IMR-90 (cell line): ENCODE measurements around the gene MRTFA. TPM values are rescaled to one million over a fixed set of nuclear protein-coding genes. Genes with fewer than 3 reads are reported as not detected.

Source experiments
- ATAC-seq: fragments of 200-7000 bp; cut with Tn5 transposase; 2 replicates; pipeline ENCODE4 v1.9.1; 2020; ENCODE audit warnings: low read depth, mild to moderate bottlenecking, moderate library complexity
- BruUV-seq: library from RNA; stranded (reverse); fragments of 400-500 nt; replicated peaks from 2 replicates; lab custom pipeline; 2021; lab: Mats Ljungman, UMichigan
- CTCF ChIA-PET: fragments of 300-600 bp; formaldehyde crosslinking; extraction: SDS; loops from one replicate; lab custom pipeline; 2021; ENCODE audit warnings: antibody characterized with exemption; lab: Yijun Ruan, JAX
- POLR2A ChIA-PET: fragments of 300-600 bp; sonication (Branson Sonifier 250); formaldehyde crosslinking; loops from one replicate; lab custom pipeline; 2022; ENCODE audit warnings: antibody characterized with exemption; ENCODE audit not compliant: unreplicated experiment; lab: Charles Lee
- DNase-seq: peaks from one replicate; pipeline ENCODE4 v3.0.0; 2013
- H2AFZ ChIP-seq: replicated peaks from 2 replicates; pipeline ENCODE3; 2013; ENCODE audit warnings: low read length, mild to moderate bottlenecking; ENCODE audit not compliant: poor library complexity
- H2AK5ac ChIP-seq: 2 replicates; pipeline ENCODE4 v1.6.1; 2013; ENCODE audit warnings: low read depth, low read length, inconsistent platforms
- H2AK9ac ChIP-seq: replicated peaks from 2 replicates; pipeline ENCODE3; 2013; ENCODE audit warnings: mild to moderate bottlenecking, low read depth, low read length, moderate library complexity; ENCODE audit not compliant: poor library complexity
- H2BK120ac ChIP-seq: 2 replicates; pipeline ENCODE4 v1.6.1; 2013; ENCODE audit warnings: low read depth, low read length, inconsistent platforms
- H2BK15ac ChIP-seq: 3 replicates; pipeline ENCODE4 v1.6.1; 2013; ENCODE audit warnings: low read depth, low read length, inconsistent platforms
- H2BK20ac ChIP-seq: 2 replicates; pipeline ENCODE4 v1.6.1; 2013; ENCODE audit warnings: low read depth, mild to moderate bottlenecking, inconsistent platforms, low read length, moderate library complexity
- H2BK5ac ChIP-seq: 2 replicates; pipeline ENCODE4 v1.6.1; 2013; ENCODE audit warnings: mild to moderate bottlenecking, low read depth, low read length, inconsistent platforms; ENCODE audit not compliant: poor library complexity, severe bottlenecking
- H3K14ac ChIP-seq: replicated peaks from 2 replicates; pipeline ENCODE4 v1.6.1; 2013; ENCODE audit warnings: low read depth, low read length, inconsistent platforms
- H3K18ac ChIP-seq: 2 replicates; pipeline ENCODE4 v1.6.1; 2013; ENCODE audit warnings: low read depth, low read length, control low read depth
- H3K23ac ChIP-seq: 2 replicates; pipeline ENCODE4 v1.6.1; 2013; ENCODE audit warnings: low read depth, low read length, inconsistent platforms
- H3K27ac ChIP-seq: 2 replicates; pipeline ENCODE4 v1.5.1; 2013; ENCODE audit warnings: mild to moderate bottlenecking, control low read depth, low read length; ENCODE audit not compliant: insufficient read depth
- H3K27me3 ChIP-seq: 2 replicates; pipeline ENCODE4 v1.6.1; 2013; ENCODE audit warnings: low read length; ENCODE audit not compliant: control insufficient read depth, insufficient read depth
- H3K36me3 ChIP-seq: 2 replicates; pipeline ENCODE4 v1.6.1; 2013; ENCODE audit warnings: low read length, mixed read lengths; ENCODE audit not compliant: control insufficient read depth, insufficient read depth
- H3K4ac ChIP-seq: 2 replicates; pipeline ENCODE4 v1.6.1; 2013; ENCODE audit warnings: low read depth, low read length, inconsistent platforms
- H3K4me1 ChIP-seq: 2 replicates; pipeline ENCODE4 v1.6.1; 2013; ENCODE audit warnings: low read length, mixed read lengths; ENCODE audit not compliant: control insufficient read depth, insufficient read depth
- H3K4me2 ChIP-seq: 2 replicates; pipeline ENCODE4 v1.6.1; 2013; ENCODE audit warnings: low read depth, mild to moderate bottlenecking, control low read depth, low read length, moderate library complexity
- H3K4me3 ChIP-seq: 2 replicates; pipeline ENCODE4 v1.5.1; 2013; ENCODE audit warnings: low read depth, mild to moderate bottlenecking, control low read depth, low read length, moderate library complexity; ENCODE audit not compliant: insufficient read depth
- H3K56ac ChIP-seq: 2 replicates; pipeline ENCODE4 v1.6.1; 2013; ENCODE audit warnings: low read length, inconsistent platforms; ENCODE audit not compliant: insufficient read depth; ENCODE audit errors: extremely low read depth
- H3K79me1 ChIP-seq, 2 experiments: 2 replicates each; pipeline ENCODE4 v1.6.1; 2013; ENCODE audit warnings: low read length in 2 of 2, inconsistent platforms in 1 of 2, low read depth in 1 of 2
- H3K9ac ChIP-seq: 2 replicates; pipeline ENCODE4 v1.6.1; 2013; ENCODE audit warnings: low read depth, low read length, control low read depth
- H3K9me1 ChIP-seq: 2 replicates; pipeline ENCODE4 v1.6.1; 2013; ENCODE audit warnings: low read length, inconsistent platforms; ENCODE audit not compliant: insufficient read depth
- H3K9me3 ChIP-seq: 2 replicates; pipeline ENCODE4 v1.6.1; 2013; ENCODE audit warnings: low read length; ENCODE audit not compliant: control insufficient read depth, insufficient read depth
- H4K20me1 ChIP-seq: 2 replicates; pipeline ENCODE4 v1.6.1; 2013; ENCODE audit warnings: low read length, inconsistent platforms; ENCODE audit not compliant: insufficient read depth
- H4K5ac ChIP-seq: 2 replicates; pipeline ENCODE4 v1.6.1; 2013; ENCODE audit warnings: mild to moderate bottlenecking, low read depth, low read length, control low read depth
- H4K8ac ChIP-seq, 2 experiments: 2 replicates each; pipeline ENCODE4 v1.6.1; 2013; ENCODE audit warnings: low read depth in 2 of 2, low read length in 2 of 2, control low read depth in 1 of 2, inconsistent platforms in 1 of 2
- H4K91ac ChIP-seq: 2 replicates; pipeline ENCODE4 v1.6.1; 2013; ENCODE audit warnings: low read depth, low read length, inconsistent platforms; ENCODE audit not compliant: insufficient read depth
- BHLHE40 ChIP-seq: fragments of 150-350 bp; IDR thresholded peaks from 2 replicates; pipeline ENCODE4 v1.6.1; 2016; ENCODE audit warnings: mild to moderate bottlenecking, low read depth, low read length
- CEBPB ChIP-seq: IDR thresholded peaks from 2 replicates; pipeline ENCODE4 v1.6.1; 2012; ENCODE audit warnings: low read depth, low read length, improper control_type of control experiment
- CHD1 ChIP-seq: IDR thresholded peaks from 2 replicates; pipeline ENCODE4 v1.6.1; 2012; ENCODE audit warnings: low read depth, low read length, improper control_type of control experiment
- CTCF ChIP-seq: conservative IDR thresholded peaks from 2 replicates; pipeline ENCODE4 v1.5.1; 2012; ENCODE audit warnings: mild to moderate bottlenecking, low read depth, low read length, improper control_type of control experiment
- FOS ChIP-seq: fragments of 150-350 bp; IDR thresholded peaks from 2 replicates; pipeline ENCODE4 v1.6.1; 2016; ENCODE audit warnings: low read depth, low read length
- MAFK ChIP-seq: IDR thresholded peaks from 2 replicates; pipeline ENCODE4 v1.6.1; 2012; ENCODE audit warnings: low read depth, low read length, improper control_type of control experiment
- NFE2L2 ChIP-seq: fragments of 150-350 bp; IDR thresholded peaks from 2 replicates; pipeline ENCODE4 v1.6.1; 2016; ENCODE audit warnings: low read depth, mild to moderate bottlenecking, low read length
- POLR2A ChIP-seq: IDR thresholded peaks from 2 replicates; pipeline ENCODE4 v1.6.1; 2012; ENCODE audit warnings: mild to moderate bottlenecking, low read depth, low read length
- RCOR1 ChIP-seq: IDR thresholded peaks from 2 replicates; pipeline ENCODE4 v1.6.1; 2012; ENCODE audit warnings: mild to moderate bottlenecking, low read length, improper control_type of control experiment; ENCODE audit not compliant: insufficient replicate concordance
- SMC3 ChIP-seq: fragments of 150-350 bp; IDR thresholded peaks from 2 replicates; pipeline ENCODE4 v1.6.1; 2016; ENCODE audit warnings: low read depth, mild to moderate bottlenecking, antibody characterized with exemption, low read length, moderate library complexity
- USF2 ChIP-seq: fragments of 150-350 bp; IDR thresholded peaks from 2 replicates; pipeline ENCODE4 v1.6.1; 2017; ENCODE audit warnings: mild to moderate bottlenecking, antibody characterized with exemption, low read length, low read depth
- dilution Hi-C: fragments of 300-500 bp; cut with HindIII; formaldehyde crosslinking; loops from one replicate; pipeline ENCODE4 v1.14.3; 2018; ENCODE audit warnings: low sequenced_read_pairs; ENCODE audit not compliant: unreplicated experiment
- in situ Hi-C: fragments of 300-500 bp; cut with MboI; formaldehyde crosslinking; loops from 3 replicates; pipeline ENCODE4 v1.14.3; 2019; ENCODE audit warnings: low sequenced_read_pairs, inconsistent platforms, mixed read lengths
- intact Hi-C: fragments of 100-400 bp; cut with micrococcal nuclease; formaldehyde crosslinking; loops from 2 replicates; pipeline ENCODE4 v1.10.0; 2022
- polyA plus RNA-seq, 3 experiments: library from polyadenylated mRNA; depleted of rRNA; stranded (reverse); fragments of >200 nt; gene quantifications; 2 replicates each; pipeline ENCODE4 v1.2.3, GENCODE V29; 2012; ENCODE audit warnings: low replicate concordance in 1 of 3
- total RNA-seq: library from RNA; depleted of rRNA; stranded (reverse); fragments of >200 nt; gene quantifications from 2 replicates; pipeline ENCODE4 v1.2.3, GENCODE V29; 2012

MRTFA gene
- total and polyA plus RNA-seq, 2 of the 4 experiments (the other 2 are of a cell fraction): 12.5 to 17.2 TPM

- ATAC-seq: no peak
- BruUV-seq: no TSS peak
- Histone ChIP-seq H2BK5ac (no peak overlapping the region), H3K27ac (no peak overlapping the region), H2AK5ac (no peak overlapping the region), H2AFZ (no peak overlapping the region), H2BK120ac (no peak overlapping the region), H3K79me1 (peaks cover 36 to 74% of the 10 kb centered on the region in 2 experiments), H4K8ac (no peak overlapping the region), H3K4me1 (peaks cover 3% of the 10 kb centered on the region), H2BK15ac (no peak overlapping the region), H3K27me3 (no peaks in the 10 kb centered on the region), H3K14ac (no peak overlapping the region), H3K4me2 (no peak overlapping the region), H3K9me1 (peaks cover 6% of the 10 kb centered on the region; the same call in 1 of the 2 replicates), H3K36me3 (peaks cover 3% of the 10 kb centered on the region; the same call in 1 of the 2 replicates), H4K20me1 (peaks cover 22% of the 10 kb centered on the region; the same call in 1 of the 2 replicates), H4K5ac (no peak overlapping the region), H3K4ac (no peak overlapping the region), H3K4me3 (no peak overlapping the region), H2BK20ac (no peak overlapping the region), H3K18ac (no peak overlapping the region), H3K9me3 (no peaks in the 10 kb centered on the region), H4K91ac (no peak overlapping the region), H3K9ac (no peak overlapping the region), H2AK9ac (no peak overlapping the region), H3K56ac (no peak overlapping the region), H3K23ac (no peak overlapping the region)
- CTCF ChIA-PET: no interaction called here
- POLR2A ChIA-PET: no interaction called here
- intact Hi-C loops: no loop called here
- TF ChIP-seq RCOR1: no peak
- no peak for TF ChIP-seq POLR2A
- TF ChIP-seq BHLHE40: no peak
- no peak for TF ChIP-seq NFE2L2
- TF ChIP-seq CEBPB: no peak
- no peak for TF ChIP-seq CTCF
- no peak for TF ChIP-seq FOS
- no peak for TF ChIP-seq CHD1
- no peak for TF ChIP-seq MAFK
- TF ChIP-seq SMC3: no peak
- no peak for TF ChIP-seq USF2
- in situ Hi-C loops: no loop called here
- no peak for DNase-seq
- dilution Hi-C loops: no loop called here
Observed at GRCh38 chr22:40473703-40474102, 162.8 kb downstream of the MRTFA start.
